ENCODE measurements around the gene CNPY1.
"Not testable (repeated sequence)": the region's sequence is repeated elsewhere in the genome, so short reads cannot be mapped to it uniquely, and the experiment has no call there.

Gene CNPY1

GRCh38 chr7:155523168-155523675 lies 23.1 kb downstream of the CNPY1 start:
- no peak for TF ChIP-seq CTCF (IDR thresholded peaks at IDR 0.05; ENCODE audit: low read depth, low read length, missing control alignments)
- DNase-seq (ENCODE audit: low read depth) = no peak
- no peak overlapping the region for H3K4me3 ChIP-seq (ENCODE audit: low read depth, low read length)
- in situ Hi-C loops (cut with HindIII; ENCODE audit: low sequenced_read_pairs) = no loop called here

GRCh38 chr7:155521743-155522398 lies 24.5 kb downstream of the CNPY1 start:
- no peak for DNase-seq (ENCODE audit: low read depth)
- TF ChIP-seq CTCF (IDR thresholded peaks at IDR 0.05; ENCODE audit: low read depth, low read length, missing control alignments) = no peak
- no peak overlapping the region for H3K4me3 ChIP-seq (ENCODE audit: low read depth, low read length)
- in situ Hi-C loops (cut with HindIII; ENCODE audit: low sequenced_read_pairs) = no loop called here

- H3K4me3 ChIP-seq (ENCODE audit: low read depth, low read length) = no peak overlapping the region
- DNase-seq (ENCODE audit: low read depth) = no peak
- no peak for TF ChIP-seq CTCF (IDR thresholded peaks at IDR 0.05; ENCODE audit: low read depth, low read length, missing control alignments)
- in situ Hi-C loops (cut with HindIII; ENCODE audit: low sequenced_read_pairs) = no loop called here
Observed at GRCh38 chr7:155521007-155521742, 25.2 kb downstream of the CNPY1 start.

- no peak for TF ChIP-seq CTCF (IDR thresholded peaks at IDR 0.05; ENCODE audit: low read depth, low read length, missing control alignments)
- no peak overlapping the region for H3K4me3 ChIP-seq (ENCODE audit: low read depth, low read length)
- in situ Hi-C loops (cut with HindIII; ENCODE audit: low sequenced_read_pairs) = no loop called here
- DNase-seq (ENCODE audit: low read depth) = no peak
Observed at GRCh38 chr7:155520114-155520513, 26.2 kb downstream of the CNPY1 start.

GRCh38 chr7:155519358-155519757 lies 27.0 kb downstream of the CNPY1 start:
- in situ Hi-C loops (cut with HindIII; ENCODE audit: low sequenced_read_pairs); DNase-seq (ENCODE audit: low read depth): not testable (repeated sequence)

GRCh38 chr7:155518633-155519032 lies 27.7 kb downstream of the CNPY1 start:
- DNase-seq (ENCODE audit: low read depth) = no peak
- in situ Hi-C loops (cut with HindIII; ENCODE audit: low sequenced_read_pairs) = no loop called here
- no peak overlapping the region for H3K4me3 ChIP-seq (ENCODE audit: low read depth, low read length)
- TF ChIP-seq CTCF (IDR thresholded peaks at IDR 0.05; ENCODE audit: low read depth, low read length, missing control alignments) = no peak

More at GRCh38 chr7:155519358-155519757, 27.0 kb downstream of the CNPY1 start:
- not testable (repeated sequence) for H3K4me3 ChIP-seq (ENCODE audit: low read depth, low read length)

GRCh38 chr7:155517969-155518368 lies 28.4 kb downstream of the CNPY1 start:
- in situ Hi-C loops (cut with HindIII; ENCODE audit: low sequenced_read_pairs) = no loop called here
- no peak overlapping the region for H3K4me3 ChIP-seq (ENCODE audit: low read depth, low read length)
- TF ChIP-seq CTCF (IDR thresholded peaks at IDR 0.05; ENCODE audit: low read depth, low read length, missing control alignments) = no peak
- no peak for DNase-seq (ENCODE audit: low read depth)
